WTC11 (cell line): ENCODE measurements around the gene FAM228A.

Source experiments
- CREM ChIP-seq: sonication (generic); formaldehyde crosslinking; IDR thresholded peaks from 2 replicates; pipeline ENCODE4 v1.8.1; 2022; ENCODE audit warnings: mild to moderate bottlenecking, missing genetic modification reagents, moderate library complexity
- TCF7 ChIP-seq: sonication (generic); formaldehyde crosslinking; IDR thresholded peaks from 2 replicates; pipeline ENCODE4 v1.8.0; 2022; ENCODE audit warnings: mild to moderate bottlenecking, low read depth, missing genetic modification reagents, moderate library complexity
- ZNF121 ChIP-seq: sonication (generic); formaldehyde crosslinking; IDR thresholded peaks from 2 replicates; pipeline ENCODE4 v1.8.0; 2023; ENCODE audit warnings: missing genetic modification reagents
- TF ChIP-seq, protein P1 (sequence below): sonication (generic); formaldehyde crosslinking; conservative IDR thresholded peaks from 2 replicates; pipeline ENCODE4 v1.8.1; 2022; ENCODE audit warnings: mild to moderate bottlenecking, missing genetic modification reagents
- TF ChIP-seq, protein P2 (sequence below): fragments of 200-600 bp; IDR thresholded peaks from 2 replicates; pipeline ENCODE4 v1.8.0; 2022; ENCODE audit warnings: antibody characterized with exemption
- TF ChIP-seq, protein P3 (sequence below): sonication (generic); formaldehyde crosslinking; IDR thresholded peaks from 2 replicates; pipeline ENCODE4 v1.8.1; 2022; ENCODE audit warnings: low read depth, missing genetic modification reagents, borderline replicate concordance
- TF ChIP-seq, protein P4 (sequence below): sonication (generic); formaldehyde crosslinking; IDR thresholded peaks from 2 replicates; pipeline ENCODE4 v1.8.0; 2022; ENCODE audit warnings: mild to moderate bottlenecking, missing genetic modification reagents

DNA sequence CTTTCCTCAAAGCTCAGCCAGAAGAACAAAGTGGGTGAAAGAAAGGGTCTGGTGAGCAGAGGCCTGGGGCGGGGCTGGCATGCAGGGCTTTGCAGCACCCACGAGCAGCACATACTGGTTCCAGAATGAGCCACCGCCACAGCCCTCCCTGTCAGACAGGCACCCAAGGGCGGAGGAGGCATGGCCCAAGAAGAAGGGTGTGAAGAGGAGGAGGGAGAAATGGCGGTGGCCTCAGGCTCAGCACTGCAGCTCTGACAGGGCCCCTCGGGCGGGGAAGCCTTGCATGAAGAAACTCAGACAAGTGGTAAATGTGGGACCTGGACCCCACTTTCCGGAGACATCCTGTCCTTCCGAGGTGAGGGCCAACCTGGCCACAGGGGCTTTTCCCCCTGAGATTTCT, 15.7 kb downstream of the FAM228A start:
- TF ChIP-seq, protein P1, sequence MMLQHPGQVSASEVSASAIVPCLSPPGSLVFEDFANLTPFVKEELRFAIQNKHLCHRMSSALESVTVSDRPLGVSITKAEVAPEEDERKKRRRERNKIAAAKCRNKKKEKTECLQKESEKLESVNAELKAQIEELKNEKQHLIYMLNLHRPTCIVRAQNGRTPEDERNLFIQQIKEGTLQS (CRISPR knock-in tag), result no peak
- TF ChIP-seq, protein P2, sequence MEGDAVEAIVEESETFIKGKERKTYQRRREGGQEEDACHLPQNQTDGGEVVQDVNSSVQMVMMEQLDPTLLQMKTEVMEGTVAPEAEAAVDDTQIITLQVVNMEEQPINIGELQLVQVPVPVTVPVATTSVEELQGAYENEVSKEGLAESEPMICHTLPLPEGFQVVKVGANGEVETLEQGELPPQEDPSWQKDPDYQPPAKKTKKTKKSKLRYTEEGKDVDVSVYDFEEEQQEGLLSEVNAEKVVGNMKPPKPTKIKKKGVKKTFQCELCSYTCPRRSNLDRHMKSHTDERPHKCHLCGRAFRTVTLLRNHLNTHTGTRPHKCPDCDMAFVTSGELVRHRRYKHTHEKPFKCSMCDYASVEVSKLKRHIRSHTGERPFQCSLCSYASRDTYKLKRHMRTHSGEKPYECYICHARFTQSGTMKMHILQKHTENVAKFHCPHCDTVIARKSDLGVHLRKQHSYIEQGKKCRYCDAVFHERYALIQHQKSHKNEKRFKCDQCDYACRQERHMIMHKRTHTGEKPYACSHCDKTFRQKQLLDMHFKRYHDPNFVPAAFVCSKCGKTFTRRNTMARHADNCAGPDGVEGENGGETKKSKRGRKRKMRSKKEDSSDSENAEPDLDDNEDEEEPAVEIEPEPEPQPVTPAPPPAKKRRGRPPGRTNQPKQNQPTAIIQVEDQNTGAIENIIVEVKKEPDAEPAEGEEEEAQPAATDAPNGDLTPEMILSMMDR, result no peak
- no peak for TF ChIP-seq CREM
- TF ChIP-seq, protein P3, sequence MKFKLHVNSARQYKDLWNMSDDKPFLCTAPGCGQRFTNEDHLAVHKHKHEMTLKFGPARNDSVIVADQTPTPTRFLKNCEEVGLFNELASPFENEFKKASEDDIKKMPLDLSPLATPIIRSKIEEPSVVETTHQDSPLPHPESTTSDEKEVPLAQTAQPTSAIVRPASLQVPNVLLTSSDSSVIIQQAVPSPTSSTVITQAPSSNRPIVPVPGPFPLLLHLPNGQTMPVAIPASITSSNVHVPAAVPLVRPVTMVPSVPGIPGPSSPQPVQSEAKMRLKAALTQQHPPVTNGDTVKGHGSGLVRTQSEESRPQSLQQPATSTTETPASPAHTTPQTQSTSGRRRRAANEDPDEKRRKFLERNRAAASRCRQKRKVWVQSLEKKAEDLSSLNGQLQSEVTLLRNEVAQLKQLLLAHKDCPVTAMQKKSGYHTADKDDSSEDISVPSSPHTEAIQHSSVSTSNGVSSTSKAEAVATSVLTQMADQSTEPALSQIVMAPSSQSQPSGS (CRISPR knock-in tag), result no peak
- TF ChIP-seq TCF7 (CRISPR knock-in tag), result no peak
- no peak for TF ChIP-seq ZNF121
- TF ChIP-seq, protein P4, sequence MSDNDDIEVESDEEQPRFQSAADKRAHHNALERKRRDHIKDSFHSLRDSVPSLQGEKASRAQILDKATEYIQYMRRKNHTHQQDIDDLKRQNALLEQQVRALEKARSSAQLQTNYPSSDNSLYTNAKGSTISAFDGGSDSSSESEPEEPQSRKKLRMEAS (CRISPR knock-in tag), result no peak
